Activated naive CD4-positive, alpha-beta T cell treated with anti-CD3 and anti-CD28 coated beads, Interleukin-2, amount 10 ng/mL, durations not matched to agents 7 days and 5 days (primary cell): ENCODE results near the gene PCDHA1.

Experiments used
- CTCF ChIA-PET: fragments of 350-600 bp; sonication (Branson Sonifier 250); formaldehyde crosslinking; loops from one replicate; lab custom pipeline; 2021; ENCODE audit warnings: antibody characterized with exemption; lab: Charles Lee
- DNase-seq: peaks from one replicate; pipeline ENCODE4 v3.0.0-alpha.2; 2020
- H3K27ac Mint-ChIP-seq: one replicate; pipeline ENCODE4 v1.8.0; 2021; ENCODE audit warnings: mild to moderate bottlenecking, moderate library complexity, mixed read lengths
- H3K27me3 Mint-ChIP-seq: one replicate; pipeline ENCODE4 v1.8.0; 2021; ENCODE audit warnings: mild to moderate bottlenecking, mixed read lengths
- H3K36me3 Mint-ChIP-seq: one replicate; pipeline ENCODE4 v1.8.0; 2021; ENCODE audit warnings: mixed read lengths
- H3K4me1 Mint-ChIP-seq: one replicate; pipeline ENCODE4 v1.8.0; 2021; ENCODE audit warnings: mixed read lengths
- H3K4me3 Mint-ChIP-seq: one replicate; pipeline ENCODE4 v1.8.0; 2021; ENCODE audit warnings: mild to moderate bottlenecking, moderate library complexity, mixed read lengths
- H3K9me3 Mint-ChIP-seq: one replicate; pipeline ENCODE4 v1.8.0; 2021; ENCODE audit warnings: mixed read lengths

The PCDHA1 gene

DNA sequence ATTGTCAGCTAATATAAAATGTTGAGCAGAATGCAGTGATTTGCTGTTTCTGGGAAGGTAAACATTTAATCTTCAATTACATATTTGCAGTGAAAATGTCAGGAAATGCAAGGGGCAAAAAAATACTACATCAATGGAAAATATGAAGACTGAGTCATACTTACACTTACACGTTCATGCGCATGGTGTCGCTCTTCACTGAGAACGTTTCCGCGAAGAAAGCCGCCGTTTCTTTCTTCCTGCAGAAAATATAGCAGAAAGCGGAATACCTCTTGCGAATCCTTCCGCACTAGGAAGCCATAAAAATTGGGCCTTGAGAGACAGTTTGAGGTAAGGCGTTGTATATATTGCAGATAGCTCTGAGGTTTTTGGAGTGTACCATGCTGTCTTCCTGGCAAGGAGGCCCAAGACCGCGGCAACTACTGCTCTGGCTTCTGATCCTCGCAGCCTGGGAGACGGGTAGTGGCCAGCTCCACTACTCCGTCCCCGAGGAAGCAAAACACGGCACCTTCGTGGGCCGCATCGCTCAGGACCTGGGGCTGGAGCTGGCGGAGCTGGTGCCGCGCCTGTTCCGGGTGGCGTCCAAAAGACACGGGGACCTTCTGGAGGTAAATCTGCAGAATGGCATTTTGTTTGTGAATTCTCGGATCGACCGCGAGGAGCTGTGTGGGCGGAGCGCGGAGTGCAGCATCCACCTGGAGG, 96.1 kb downstream of the PCDHA1 start, which contains the start of gene PCDHA13:
Gene PCDHA13, plus strand, starts transcription at position 236 of the 702 bp plus-strand sequence. Its CDS starts 145 bp downstream, at position 381.
- CTCF ChIA-PET = no interaction called here
- H3K4me1 Mint-ChIP-seq = no peaks in the 10 kb centered on the region
- H3K27ac Mint-ChIP-seq = no peak within 1 kb of the TSS
- H3K36me3 Mint-ChIP-seq = no peaks in the 10 kb centered on the region
- peaks cover 12% of the 10 kb centered on the region for H3K27me3 Mint-ChIP-seq
- no peak for DNase-seq
- no peak within 1 kb of the TSS for H3K4me3 Mint-ChIP-seq
- H3K9me3 Mint-ChIP-seq = peaks cover 17% of the 10 kb centered on the region

DNA sequence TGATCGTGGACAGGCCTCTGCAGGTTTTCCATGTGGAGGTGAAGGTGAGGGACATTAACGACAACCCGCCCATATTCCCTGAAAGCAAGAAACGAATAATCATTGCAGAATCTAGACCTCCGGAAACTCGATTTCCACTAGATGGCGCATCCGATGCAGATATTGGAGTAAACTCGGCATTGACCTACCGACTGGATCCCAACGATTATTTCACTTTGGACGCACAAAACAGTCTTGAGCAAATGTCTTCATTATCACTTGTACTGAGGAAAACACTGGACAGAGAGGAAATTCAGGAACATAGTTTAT, 96.6 kb downstream of the PCDHA1 start:
- CTCF ChIA-PET = no interaction called here
- H3K9me3 Mint-ChIP-seq = peaks cover 17% of the 10 kb centered on the region
- no peak for DNase-seq
- peaks cover 10% of the 10 kb centered on the region for H3K27me3 Mint-ChIP-seq
- H3K27ac Mint-ChIP-seq = no peak overlapping the region
- H3K4me3 Mint-ChIP-seq = no peak overlapping the region
- H3K36me3 Mint-ChIP-seq = no peaks in the 10 kb centered on the region
- no peaks in the 10 kb centered on the region for H3K4me1 Mint-ChIP-seq

DNA sequence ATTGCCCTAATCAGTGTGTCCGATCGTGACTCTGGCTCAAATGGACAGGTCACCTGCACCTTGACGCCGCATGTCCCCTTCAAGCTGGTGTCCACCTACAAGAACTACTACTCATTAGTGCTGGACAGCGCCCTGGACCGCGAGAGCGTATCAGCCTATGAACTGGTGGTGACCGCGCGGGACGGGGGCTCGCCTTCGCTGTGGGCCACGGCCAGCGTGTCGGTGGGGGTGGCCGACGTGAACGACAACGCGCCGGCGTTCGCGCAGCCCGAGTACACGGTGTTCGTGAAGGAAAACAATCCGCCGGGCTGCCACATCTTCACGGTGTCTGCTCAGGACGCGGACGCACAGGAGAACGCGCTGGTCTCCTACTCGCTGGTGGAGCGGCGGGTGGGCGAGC, 97.4 kb downstream of the PCDHA1 start:
- peaks cover 9% of the 10 kb centered on the region for H3K27me3 Mint-ChIP-seq
- no peak overlapping the region for H3K4me3 Mint-ChIP-seq
- H3K27ac Mint-ChIP-seq = no peak overlapping the region
- no peak for DNase-seq
- H3K4me1 Mint-ChIP-seq = no peaks in the 10 kb centered on the region
- no peaks in the 10 kb centered on the region for H3K36me3 Mint-ChIP-seq
- peaks cover 15% of the 10 kb centered on the region for H3K9me3 Mint-ChIP-seq
- CTCF ChIA-PET = no interaction called here

DNA sequence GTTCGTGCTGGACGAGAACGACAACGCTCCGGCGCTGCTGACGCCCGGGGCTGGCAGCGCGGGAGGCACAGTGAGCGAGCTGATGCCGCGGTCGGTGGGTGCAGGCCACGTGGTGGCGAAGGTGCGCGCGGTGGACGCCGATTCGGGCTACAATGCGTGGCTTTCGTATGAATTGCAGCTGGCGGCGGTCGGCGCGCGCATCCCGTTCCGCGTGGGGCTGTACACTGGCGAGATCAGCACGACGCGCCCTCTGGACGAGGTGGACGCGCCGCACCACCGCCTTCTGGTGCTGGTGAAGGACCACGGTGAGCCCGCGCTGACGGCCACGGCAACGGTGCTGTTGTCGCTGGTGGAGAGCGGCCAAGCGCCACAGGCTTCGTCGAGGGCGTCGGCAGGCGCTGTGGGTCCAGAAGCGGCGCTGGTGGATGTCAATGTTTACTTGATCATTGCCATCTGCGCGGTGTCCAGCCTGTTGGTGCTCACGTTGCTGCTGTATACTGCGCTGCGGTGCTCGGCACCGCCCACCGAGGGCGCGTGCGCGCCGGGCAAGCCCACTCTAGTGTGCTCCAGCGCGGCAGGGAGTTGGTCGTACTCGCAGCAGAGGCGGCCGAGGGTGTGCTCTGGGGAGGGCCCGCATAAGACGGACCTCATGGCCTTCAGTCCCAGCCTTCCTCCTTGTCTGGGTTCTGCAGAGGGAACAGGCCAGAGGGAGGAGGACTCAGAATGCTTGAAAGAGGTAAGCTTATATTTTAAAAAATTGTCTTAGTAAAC, 98.2 kb downstream of the PCDHA1 start:
- H3K27me3 Mint-ChIP-seq = peaks cover 9% of the 10 kb centered on the region
- no peak for DNase-seq
- H3K4me1 Mint-ChIP-seq = no peaks in the 10 kb centered on the region
- H3K9me3 Mint-ChIP-seq = peaks cover 15% of the 10 kb centered on the region
- H3K36me3 Mint-ChIP-seq = no peaks in the 10 kb centered on the region
- H3K27ac Mint-ChIP-seq = no peak overlapping the region
- H3K4me3 Mint-ChIP-seq = no peak overlapping the region
- CTCF ChIA-PET = no interaction called here

DNA sequence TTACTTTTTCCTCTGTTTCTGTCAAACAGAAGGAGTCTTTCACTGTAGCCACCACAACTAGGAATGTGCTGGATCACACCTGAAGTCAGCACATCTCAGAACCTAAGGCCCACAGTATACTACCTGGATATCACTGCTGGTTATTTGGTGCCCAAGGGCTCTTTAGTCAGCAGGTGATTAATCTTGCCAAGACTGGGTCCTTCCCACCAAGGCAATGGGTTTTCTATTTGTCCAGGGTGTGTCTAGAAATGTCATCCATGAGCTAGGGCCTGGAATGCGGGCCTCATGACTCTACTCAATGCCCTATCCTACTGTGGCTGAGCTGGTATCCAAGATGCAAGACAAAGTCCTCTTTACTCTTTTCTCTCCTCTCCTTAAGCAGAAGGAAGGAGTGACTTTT, 130.4 kb downstream of the PCDHA1 start:
- Mint-ChIP-seq H3K4me3 (no peak overlapping the region), H3K9me3 (peaks cover 6% of the 10 kb centered on the region), H3K36me3 (no peaks in the 10 kb centered on the region), H3K4me1 (no peaks in the 10 kb centered on the region), H3K27ac (no peak overlapping the region), H3K27me3 (no peaks in the 10 kb centered on the region)
- CTCF ChIA-PET = no interaction called here
- DNase-seq = no peak

DNA sequence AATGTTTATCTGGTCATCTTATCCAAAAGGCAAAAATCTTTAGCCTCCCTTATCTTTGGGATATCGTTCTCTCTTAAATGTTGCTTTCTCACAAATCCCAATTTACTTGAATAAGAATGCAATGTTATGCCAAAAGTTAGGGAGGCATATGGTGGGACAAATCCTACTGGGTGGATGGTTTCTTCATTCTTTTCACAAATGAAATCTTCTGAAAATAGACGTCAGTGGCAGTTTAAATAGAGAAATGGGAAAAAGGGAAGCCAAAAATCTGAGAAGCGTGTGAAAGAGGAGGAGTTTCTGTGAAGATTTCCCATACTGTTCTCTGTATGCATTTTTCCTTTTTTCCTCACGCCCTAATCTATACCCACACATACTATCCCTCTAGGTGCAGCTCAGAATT, 137.7 kb downstream of the PCDHA1 start:
- H3K4me3 Mint-ChIP-seq = no peak overlapping the region
- H3K4me1 Mint-ChIP-seq = peaks cover 3% of the 10 kb centered on the region
- CTCF ChIA-PET = no interaction called here
- H3K9me3 Mint-ChIP-seq = peaks cover 8% of the 10 kb centered on the region
- no peaks in the 10 kb centered on the region for H3K36me3 Mint-ChIP-seq
- peaks cover 40% of the 10 kb centered on the region for H3K27me3 Mint-ChIP-seq
- H3K27ac Mint-ChIP-seq = no peak overlapping the region
- DNase-seq = no peak

DNA sequence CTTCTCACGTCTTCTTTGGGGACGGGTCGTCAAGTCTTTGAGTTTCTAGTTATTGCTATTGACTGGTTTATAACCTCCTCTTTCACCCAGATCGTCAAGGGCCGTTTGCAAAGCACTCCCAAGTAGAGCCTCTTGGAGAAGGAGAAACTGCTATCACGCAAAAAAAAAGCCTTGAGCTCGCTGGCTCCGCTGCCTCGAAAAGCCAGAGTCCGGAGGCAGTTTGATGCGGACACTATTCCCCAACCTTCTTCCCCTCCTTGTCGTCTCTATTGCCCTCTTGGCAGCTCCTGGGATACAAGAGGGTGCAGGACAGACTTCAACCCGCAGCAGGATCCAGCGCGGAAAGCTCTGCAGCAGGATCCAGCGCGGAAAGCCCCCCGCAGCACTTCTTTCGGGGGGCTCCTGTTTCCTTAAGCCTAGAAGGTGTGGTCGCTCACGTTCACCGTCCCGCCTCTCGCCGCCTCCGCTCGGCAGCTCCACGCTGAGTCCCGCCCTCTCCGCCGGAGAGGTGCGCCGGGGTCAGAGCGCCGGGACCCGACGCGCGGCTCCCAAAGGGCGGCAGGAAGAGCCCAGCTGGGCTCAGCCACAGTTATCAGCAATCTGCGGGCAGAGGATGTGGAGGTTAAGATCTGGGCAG, 140.0 kb downstream of the PCDHA1 start, which contains the start of gene PCDHAC1:
Gene PCDHAC1, plus strand, starts transcription at position 494 of the 637 bp plus-strand sequence. CDS start 594 bp downstream, outside the sequence.
- H3K36me3 Mint-ChIP-seq = no peaks in the 10 kb centered on the region
- H3K4me3 Mint-ChIP-seq = peak within 1 kb of the TSS; percentile 15
- H3K27me3 Mint-ChIP-seq = peaks cover 45% of the 10 kb centered on the region
- DNase-seq = no peak
- peaks cover 3% of the 10 kb centered on the region for H3K4me1 Mint-ChIP-seq
- peaks cover 11% of the 10 kb centered on the region for H3K9me3 Mint-ChIP-seq
- CTCF ChIA-PET = no interaction called here
- H3K27ac Mint-ChIP-seq = no peak within 1 kb of the TSS

DNA sequence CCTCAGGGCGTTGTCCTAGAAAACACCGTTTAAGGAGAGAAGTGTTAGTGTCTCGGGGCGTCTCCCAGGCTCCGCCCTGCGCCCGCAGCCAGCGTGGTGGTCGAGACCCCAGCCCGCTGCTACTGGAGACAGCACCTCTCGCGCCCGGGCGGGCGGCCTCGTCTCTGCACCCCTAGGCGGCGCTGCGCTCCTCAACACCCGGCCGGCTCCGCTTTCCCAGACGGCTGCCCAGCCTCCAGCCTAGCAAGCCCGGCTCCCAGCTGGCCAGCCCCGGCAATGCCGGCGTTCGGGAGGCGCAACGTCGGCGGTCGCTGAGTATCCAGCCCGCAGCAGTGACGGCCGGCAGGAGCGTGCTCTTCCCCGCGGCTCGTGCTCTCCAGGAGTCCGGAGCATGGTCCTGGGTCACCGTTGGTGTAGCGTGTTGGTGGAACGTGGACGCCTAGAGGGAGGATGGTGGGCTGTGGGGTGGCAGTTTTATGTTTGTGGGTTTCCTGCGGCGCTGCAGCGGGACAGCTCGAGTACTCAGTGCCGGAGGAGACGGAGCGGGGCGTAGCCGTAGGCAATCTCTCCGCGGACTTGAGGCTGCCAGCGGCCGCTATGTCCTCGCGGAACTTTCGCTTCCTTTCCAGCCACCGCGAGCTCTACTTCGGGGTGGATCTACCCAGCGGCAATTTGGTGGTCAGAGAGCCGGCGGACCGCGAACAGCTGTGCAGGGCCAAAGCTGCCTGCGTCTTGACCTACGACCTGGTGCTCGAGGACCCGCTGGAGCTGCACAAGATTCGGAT, 140.7 kb downstream of the PCDHA1 start:
- Mint-ChIP-seq H3K27me3 (peaks cover 45% of the 10 kb centered on the region), H3K36me3 (no peaks in the 10 kb centered on the region), H3K9me3 (peaks cover 11% of the 10 kb centered on the region), H3K4me3 (peak overlapping the region; percentile 15), H3K4me1 (peaks cover 3% of the 10 kb centered on the region), H3K27ac (no peak overlapping the region)
- DNase-seq = peak; percentile 22
- CTCF ChIA-PET = no interaction called here

DNA sequence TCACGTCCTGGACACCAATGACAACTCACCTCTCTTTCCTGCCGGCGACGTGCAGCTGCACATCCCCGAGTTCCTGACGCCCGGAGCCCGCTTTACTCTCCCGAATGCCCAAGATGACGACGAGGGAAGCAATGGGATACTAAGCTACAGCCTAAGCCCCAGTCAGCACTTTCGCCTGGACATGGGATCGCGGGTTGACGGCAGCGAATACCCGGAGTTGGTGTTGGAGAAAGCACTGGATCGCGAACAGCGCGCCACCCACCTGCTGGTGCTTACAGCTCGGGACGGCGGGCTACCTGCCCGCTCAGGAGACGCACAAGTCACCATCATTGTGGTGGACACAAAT, 141.3 kb downstream of the PCDHA1 start:
- CTCF ChIA-PET = no interaction called here
- no peak for DNase-seq
- H3K27ac Mint-ChIP-seq = no peak overlapping the region
- H3K4me3 Mint-ChIP-seq = peak overlapping the region; percentile 15
- peaks cover 11% of the 10 kb centered on the region for H3K9me3 Mint-ChIP-seq
- H3K4me1 Mint-ChIP-seq = peaks cover 3% of the 10 kb centered on the region
- H3K27me3 Mint-ChIP-seq = peaks cover 45% of the 10 kb centered on the region
- H3K36me3 Mint-ChIP-seq = no peaks in the 10 kb centered on the region

DNA sequence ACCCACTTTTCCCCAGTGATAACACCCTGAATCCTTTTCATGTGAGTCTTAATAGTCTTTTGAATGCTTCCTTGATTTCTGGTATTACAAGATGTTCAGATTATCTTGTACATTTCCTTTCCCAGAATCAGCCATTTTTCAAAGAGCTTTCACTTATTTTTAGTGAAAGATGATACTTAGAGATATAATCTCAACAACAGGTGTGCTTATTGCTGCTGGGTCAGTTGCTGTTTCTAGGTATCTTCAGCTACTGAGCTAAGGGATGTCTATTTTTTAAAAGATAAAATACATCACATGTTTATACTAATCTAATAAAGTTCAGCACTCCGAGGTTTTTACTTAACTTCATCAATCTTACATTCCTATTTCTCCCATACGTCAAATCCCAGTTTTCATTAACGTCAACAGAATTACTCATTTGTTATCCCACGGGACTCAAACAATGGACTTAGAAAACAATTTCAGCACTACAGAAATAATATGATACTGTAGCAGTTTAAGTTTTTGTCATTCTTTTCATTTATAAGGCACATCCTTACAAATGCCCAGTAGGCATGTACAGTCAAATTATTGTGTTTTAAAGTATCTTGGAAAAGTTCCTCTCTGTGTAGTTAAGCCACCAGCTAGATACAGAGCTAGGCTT, 149.1 kb downstream of the PCDHA1 start:
- Mint-ChIP-seq H3K4me3 (no peak overlapping the region), H3K36me3 (no peaks in the 10 kb centered on the region), H3K4me1 (no peaks in the 10 kb centered on the region), H3K27ac (no peak overlapping the region), H3K9me3 (no peaks in the 10 kb centered on the region), H3K27me3 (no peaks in the 10 kb centered on the region)
- no peak for DNase-seq
- CTCF ChIA-PET = no interaction called here

DNA sequence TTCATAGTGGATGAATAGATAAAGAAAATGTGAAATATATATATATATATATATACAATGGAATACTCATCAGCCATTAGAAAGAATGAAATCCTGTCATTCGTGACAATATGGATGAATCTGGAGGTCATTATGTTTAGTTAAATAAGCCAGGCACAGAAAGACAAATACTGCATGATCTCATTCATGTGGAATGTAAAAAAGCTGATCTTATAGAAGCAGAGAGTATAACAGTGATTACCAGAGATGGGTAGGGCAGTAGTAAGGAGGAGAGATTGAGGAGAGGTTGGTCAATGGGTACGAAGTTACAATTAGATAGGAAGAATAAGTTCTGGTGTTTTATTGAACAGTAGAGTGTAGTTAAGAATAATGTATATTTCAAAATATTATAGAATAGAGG, 160.6 kb downstream of the PCDHA1 start:
- CTCF ChIA-PET = no interaction called here
- Mint-ChIP-seq H3K9me3 (no peaks in the 10 kb centered on the region), H3K27me3 (no peaks in the 10 kb centered on the region), H3K36me3 (no peaks in the 10 kb centered on the region), H3K27ac (no peak overlapping the region), H3K4me3 (no peak overlapping the region), H3K4me1 (no peaks in the 10 kb centered on the region)
- no peak for DNase-seq

DNA sequence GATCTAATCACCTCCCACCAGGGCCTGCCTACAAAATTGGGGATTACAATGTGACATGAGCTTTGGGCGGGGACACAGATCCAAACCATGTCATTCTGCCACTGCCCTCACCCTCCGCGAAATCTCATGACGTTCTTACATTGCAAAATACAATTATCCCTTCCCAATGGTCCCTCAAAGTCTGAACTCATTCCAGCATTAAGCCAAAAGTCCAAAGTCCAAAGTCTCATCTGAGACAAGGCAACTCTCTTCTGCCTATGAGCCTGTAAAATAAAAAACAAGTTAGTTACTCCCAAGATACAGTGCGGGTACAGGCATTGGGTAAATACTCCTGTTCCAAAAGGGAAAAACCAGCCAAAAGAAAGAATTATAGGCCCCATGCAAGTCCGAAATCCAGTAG, 165.7 kb downstream of the PCDHA1 start:
- H3K4me1 Mint-ChIP-seq = no peaks in the 10 kb centered on the region
- CTCF ChIA-PET = no interaction called here

DNA sequence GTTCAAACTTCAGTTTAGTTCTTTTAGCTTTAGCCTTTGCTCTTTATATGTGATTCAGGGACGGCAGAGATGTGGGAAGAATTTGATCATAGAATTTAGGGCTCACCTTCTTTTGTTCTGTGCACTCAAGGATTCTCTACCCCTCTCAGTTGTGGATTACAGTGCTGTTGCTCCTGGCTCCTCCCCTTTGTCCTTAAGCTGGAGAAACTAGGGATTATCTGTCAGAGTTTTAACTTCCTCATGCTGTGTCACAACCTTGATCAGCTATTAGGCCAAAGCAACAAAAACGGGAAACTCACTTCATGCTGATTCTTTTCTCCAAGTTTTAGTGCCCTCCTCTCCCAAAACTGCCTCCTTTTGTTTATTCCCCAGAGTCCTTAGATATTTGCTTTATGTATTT, 167.3 kb downstream of the PCDHA1 start:
- no peak for DNase-seq
- Mint-ChIP-seq H3K9me3 (no peaks in the 10 kb centered on the region), H3K36me3 (no peaks in the 10 kb centered on the region), H3K4me1 (no peaks in the 10 kb centered on the region), H3K27me3 (no peaks in the 10 kb centered on the region), H3K4me3 (no peak overlapping the region), H3K27ac (no peak overlapping the region)
- CTCF ChIA-PET = no interaction called here

More for the DNA sequence above, 165.7 kb downstream of the PCDHA1 start:
- no peaks in the 10 kb centered on the region for H3K36me3 Mint-ChIP-seq
- no peak overlapping the region for H3K4me3 Mint-ChIP-seq
- no peaks in the 10 kb centered on the region for H3K27me3 Mint-ChIP-seq
- H3K9me3 Mint-ChIP-seq = no peaks in the 10 kb centered on the region
- DNase-seq = no peak
- H3K27ac Mint-ChIP-seq = no peak overlapping the region

DNA sequence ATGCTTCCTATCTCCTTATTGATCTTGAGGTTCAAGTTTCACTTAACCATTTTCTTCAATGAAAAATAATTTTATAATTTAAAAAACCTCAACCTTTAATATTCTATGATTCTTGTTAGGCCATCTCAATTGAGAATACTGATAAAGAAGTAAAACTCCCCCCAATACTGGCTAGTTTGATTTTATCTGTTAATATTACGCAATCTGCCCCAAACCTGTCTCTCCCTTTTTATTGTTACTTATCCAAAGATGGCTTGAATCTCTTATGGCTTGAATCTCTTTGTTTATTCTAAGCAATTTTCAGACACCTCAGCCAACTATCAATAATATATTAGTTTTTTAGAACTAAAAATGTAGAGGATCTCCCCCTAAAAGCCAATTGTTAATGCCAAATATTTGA, 176.2 kb downstream of the PCDHA1 start:
- peaks cover 27% of the 10 kb centered on the region for H3K27me3 Mint-ChIP-seq
- no peaks in the 10 kb centered on the region for H3K36me3 Mint-ChIP-seq
- DNase-seq = no peak
- no peak overlapping the region for H3K4me3 Mint-ChIP-seq
- no peaks in the 10 kb centered on the region for H3K9me3 Mint-ChIP-seq
- no peak overlapping the region for H3K27ac Mint-ChIP-seq
- no peaks in the 10 kb centered on the region for H3K4me1 Mint-ChIP-seq
- CTCF ChIA-PET = no interaction called here
